Activated naive CD8-positive, alpha-beta T cell treated with anti-CD3 and anti-CD28 coated beads, Interleukin-2, amount 50 U/mL, for 24 hours (primary cell): ENCODE measurements around the gene SP1.
"Not testable (repeated sequence)": the region's sequence is repeated elsewhere in the genome, so short reads cannot be mapped to it uniquely, and the experiment has no call there.

Experiments used
- ATAC-seq: fragments of 150-1000 bp; cut with Tn5 transposase; one replicate; pipeline ENCODE4 v1.10.0; 2021
- DNase-seq: peaks from one replicate; pipeline ENCODE4 v3.0.0; 2021
- H3K27ac Mint-ChIP-seq: one replicate; pipeline ENCODE4 v1.8.0; 2021; ENCODE audit warnings: mild to moderate bottlenecking, mixed read lengths
- H3K27me3 Mint-ChIP-seq: one replicate; pipeline ENCODE4 v1.8.0; 2021; ENCODE audit warnings: mixed read lengths
- H3K36me3 Mint-ChIP-seq: one replicate; pipeline ENCODE4 v1.8.0; 2021; ENCODE audit warnings: low read depth, mixed read lengths
- H3K4me1 Mint-ChIP-seq: one replicate; pipeline ENCODE4 v1.8.0; 2021; ENCODE audit warnings: mixed read lengths
- H3K4me3 Mint-ChIP-seq: one replicate; pipeline ENCODE4 v1.8.0; 2021; ENCODE audit warnings: mild to moderate bottlenecking, moderate library complexity, mixed read lengths
- H3K9me3 Mint-ChIP-seq: one replicate; pipeline ENCODE4 v1.8.0; 2021; ENCODE audit warnings: mixed read lengths

The SP1 gene

GRCh38 chr12:53380104-53380793, at the start of gene SP1:
TSS of gene SP1 (plus strand) at chr12:53380176. CDS start at chr12:53380292, 116 bp downstream.
- peaks cover 39% of the 10 kb centered on the region for H3K4me1 Mint-ChIP-seq
- peak within 1 kb of the TSS; percentile 94 for H3K4me3 Mint-ChIP-seq
- H3K27ac Mint-ChIP-seq = peak within 1 kb of the TSS; percentile 96
- H3K27me3 Mint-ChIP-seq = no peaks in the 10 kb centered on the region
- peak; percentile 48 for ATAC-seq
- no peaks in the 10 kb centered on the region for H3K9me3 Mint-ChIP-seq
- DNase-seq = peak; percentile 98
- peaks cover 33% of the 10 kb centered on the region for H3K36me3 Mint-ChIP-seq

- ATAC-seq (no peak), DNase-seq (no peak)
- H3K27me3 Mint-ChIP-seq = peaks cover 22% of the 10 kb centered on the region
- H3K27ac Mint-ChIP-seq = no peak overlapping the region
- H3K4me1 Mint-ChIP-seq = peaks cover 9% of the 10 kb centered on the region
- H3K4me3 Mint-ChIP-seq = no peak overlapping the region
- no peaks in the 10 kb centered on the region for H3K36me3 Mint-ChIP-seq
- no peaks in the 10 kb centered on the region for H3K9me3 Mint-ChIP-seq
Observed at GRCh38 chr12:53330671-53331070, 49.3 kb upstream of the SP1 start.

GRCh38 chr12:53332339-53332738, 47.6 kb upstream of the SP1 start:
- DNase-seq, H3K4me3 Mint-ChIP-seq, H3K36me3 Mint-ChIP-seq, ATAC-seq, H3K9me3 Mint-ChIP-seq, H3K27ac Mint-ChIP-seq, H3K4me1 Mint-ChIP-seq: not testable (repeated sequence)
- H3K27me3 Mint-ChIP-seq = peaks cover 33% of the 10 kb centered on the region

GRCh38 chr12:53332744-53333143, 47.2 kb upstream of the SP1 start:
- Mint-ChIP-seq H3K4me3 (no peak overlapping the region), H3K27me3 (peaks cover 33% of the 10 kb centered on the region), H3K36me3 (no peaks in the 10 kb centered on the region), H3K9me3 (no peaks in the 10 kb centered on the region), H3K27ac (no peak overlapping the region), H3K4me1 (peaks cover 5% of the 10 kb centered on the region)
- ATAC-seq (no peak), DNase-seq (no peak)

GRCh38 chr12:53333289-53333688, 46.7 kb upstream of the SP1 start:
- Mint-ChIP-seq H3K27me3 (peaks cover 38% of the 10 kb centered on the region), H3K4me1 (peaks cover 7% of the 10 kb centered on the region), H3K9me3 (no peaks in the 10 kb centered on the region), H3K4me3 (no peak overlapping the region), H3K36me3 (no peaks in the 10 kb centered on the region), H3K27ac (no peak overlapping the region)
- no peak for DNase-seq
- ATAC-seq = no peak

- peaks cover 7% of the 10 kb centered on the region for H3K4me1 Mint-ChIP-seq
- H3K4me3 Mint-ChIP-seq = no peak overlapping the region
- H3K27ac Mint-ChIP-seq = no peak overlapping the region
- peaks cover 40% of the 10 kb centered on the region for H3K27me3 Mint-ChIP-seq
- H3K36me3 Mint-ChIP-seq = no peaks in the 10 kb centered on the region
- ATAC-seq = no peak
- H3K9me3 Mint-ChIP-seq = no peaks in the 10 kb centered on the region
- DNase-seq = no peak
Observed at GRCh38 chr12:53333845-53334244, 46.1 kb upstream of the SP1 start.

GRCh38 chr12:53334822-53335221, 45.2 kb upstream of the SP1 start:
- ATAC-seq = no peak
- Mint-ChIP-seq H3K4me1 (peaks cover 9% of the 10 kb centered on the region), H3K9me3 (no peaks in the 10 kb centered on the region), H3K4me3 (no peak overlapping the region), H3K27me3 (peaks cover 43% of the 10 kb centered on the region), H3K27ac (no peak overlapping the region), H3K36me3 (no peaks in the 10 kb centered on the region)
- DNase-seq = no peak

- ATAC-seq (no peak), DNase-seq (no peak)
- Mint-ChIP-seq H3K9me3 (no peaks in the 10 kb centered on the region), H3K4me3 (no peak within 1 kb of the TSS), H3K27me3 (peaks cover 48% of the 10 kb centered on the region), H3K27ac (no peak within 1 kb of the TSS), H3K36me3 (no peaks in the 10 kb centered on the region), H3K4me1 (peaks cover 19% of the 10 kb centered on the region)
Observed at GRCh38 chr12:53336181-53336681, 43.7 kb upstream of the SP1 start, which contains the start of gene SP7. TSS of gene SP7 (minus strand) at chr12:53336354. CDS start at chr12:53335646, 708 bp downstream.

- peaks cover 46% of the 10 kb centered on the region for H3K27me3 Mint-ChIP-seq
- ATAC-seq (no peak), DNase-seq (no peak)
- no peak overlapping the region for H3K27ac Mint-ChIP-seq
- H3K9me3 Mint-ChIP-seq = no peaks in the 10 kb centered on the region
- H3K4me1 Mint-ChIP-seq = peaks cover 19% of the 10 kb centered on the region
- no peaks in the 10 kb centered on the region for H3K36me3 Mint-ChIP-seq
- H3K4me3 Mint-ChIP-seq = no peak overlapping the region
Observed at GRCh38 chr12:53338017-53338416, 42.0 kb upstream of the SP1 start.

GRCh38 chr12:53338916-53339315, 41.1 kb upstream of the SP1 start:
- ATAC-seq = no peak
- no peak for DNase-seq
- Mint-ChIP-seq H3K27me3 (peaks cover 46% of the 10 kb centered on the region), H3K27ac (no peak overlapping the region), H3K4me3 (no peak overlapping the region), H3K9me3 (no peaks in the 10 kb centered on the region), H3K4me1 (peaks cover 22% of the 10 kb centered on the region), H3K36me3 (no peaks in the 10 kb centered on the region)

- Mint-ChIP-seq H3K4me1 (peaks cover 32% of the 10 kb centered on the region), H3K4me3 (no peak overlapping the region), H3K36me3 (no peaks in the 10 kb centered on the region), H3K27me3 (peaks cover 36% of the 10 kb centered on the region), H3K9me3 (no peaks in the 10 kb centered on the region), H3K27ac (peak overlapping the region; percentile 24)
- ATAC-seq = peak; percentile 50
- DNase-seq = peak; percentile 32
Observed at GRCh38 chr12:53340398-53340797, 39.6 kb upstream of the SP1 start.

- ATAC-seq (no peak), DNase-seq (no peak)
- H3K9me3 Mint-ChIP-seq = no peaks in the 10 kb centered on the region
- no peak overlapping the region for H3K27ac Mint-ChIP-seq
- H3K4me3 Mint-ChIP-seq = no peak overlapping the region
- no peaks in the 10 kb centered on the region for H3K36me3 Mint-ChIP-seq
- peaks cover 27% of the 10 kb centered on the region for H3K4me1 Mint-ChIP-seq
- peaks cover 14% of the 10 kb centered on the region for H3K27me3 Mint-ChIP-seq
Observed at GRCh38 chr12:53343449-53343848, 36.5 kb upstream of the SP1 start.

- no peaks in the 10 kb centered on the region for H3K36me3 Mint-ChIP-seq
- DNase-seq = no peak
- peaks cover 13% of the 10 kb centered on the region for H3K27me3 Mint-ChIP-seq
- H3K27ac Mint-ChIP-seq = no peak overlapping the region
- no peaks in the 10 kb centered on the region for H3K9me3 Mint-ChIP-seq
- ATAC-seq = no peak
- peak overlapping the region; percentile 57 for H3K4me3 Mint-ChIP-seq
- H3K4me1 Mint-ChIP-seq = peaks cover 27% of the 10 kb centered on the region
Observed at GRCh38 chr12:53343969-53344368, 36.0 kb upstream of the SP1 start.

GRCh38 chr12:53344487-53344823, 35.5 kb upstream of the SP1 start:
- ATAC-seq (no peak), DNase-seq (no peak)
- Mint-ChIP-seq H3K4me3 (peak overlapping the region; percentile 57), H3K27ac (no peak overlapping the region), H3K9me3 (no peaks in the 10 kb centered on the region), H3K36me3 (no peaks in the 10 kb centered on the region), H3K27me3 (peaks cover 10% of the 10 kb centered on the region), H3K4me1 (peaks cover 27% of the 10 kb centered on the region)

GRCh38 chr12:53344824-53345485, 35.0 kb upstream of the SP1 start:
- H3K27ac Mint-ChIP-seq = peak overlapping the region; percentile 87
- ATAC-seq (peak; percentile 78), DNase-seq (peak; percentile 80)
- no peaks in the 10 kb centered on the region for H3K9me3 Mint-ChIP-seq
- H3K27me3 Mint-ChIP-seq = peaks cover 6% of the 10 kb centered on the region
- peaks cover 23% of the 10 kb centered on the region for H3K4me1 Mint-ChIP-seq
- H3K36me3 Mint-ChIP-seq = no peaks in the 10 kb centered on the region
- H3K4me3 Mint-ChIP-seq = peak overlapping the region; percentile 92
